HEK293 (cell line): ENCODE measurements around the gene STK10.
A peak's percentile ranks its signal among the peaks of the same experiment; 100 is the strongest.

Experiments
- CTCF ChIA-PET: fragments of 350-600 bp; formaldehyde crosslinking; extraction: SDS; loops from one replicate; lab custom pipeline; 2021; ENCODE audit warnings: antibody characterized with exemption; lab: Yijun Ruan, JAX
- POLR2A ChIA-PET: fragments of 300-600 bp; formaldehyde crosslinking; extraction: SDS; loops from one replicate; lab custom pipeline; 2020; ENCODE audit warnings: antibody characterized with exemption, inconsistent platforms; lab: Yijun Ruan, JAX
- H3K27ac ChIP-seq: fragments of 200-500 bp; sonication (Bioruptor generic); 2 replicates; pipeline ENCODE4 v1.5.1; 2014; ENCODE audit warnings: low read depth, low read length, control low read depth, inconsistent platforms; ENCODE audit errors: extremely low read depth
- H3K36me3 ChIP-seq, 2 experiments: fragments of 200-500 bp in 1 of 2; sonication (Bioruptor generic) in 1 of 2; 1 replicate in 1 of 2; 2 replicates in 1 of 2; pipeline ENCODE4 v1.5.1; 2014 to 2017; ENCODE audit warnings: inconsistent platforms in 2 of 2, low read length in 2 of 2; ENCODE audit not compliant: control insufficient read depth in 2 of 2, insufficient read depth in 1 of 2
- H3K4me1 ChIP-seq: fragments of 200-500 bp; sonication (Bioruptor generic); 2 replicates; pipeline ENCODE4 v1.5.1; 2014; ENCODE audit warnings: mild to moderate bottlenecking, low read length, inconsistent platforms; ENCODE audit not compliant: control insufficient read depth, insufficient read depth
- H3K4me3 ChIP-seq: 2 replicates; pipeline ENCODE4 v1.5.1; 2011; ENCODE audit warnings: low read depth, mild to moderate bottlenecking, control low read depth, low read length, moderate library complexity
- H3K9me3 ChIP-seq: fragments of 200-500 bp; sonication (Bioruptor generic); 2 replicates; pipeline ENCODE4 v1.5.1; 2014; ENCODE audit warnings: low read depth, low read length, inconsistent platforms; ENCODE audit not compliant: control insufficient read depth, insufficient read depth
- EGR2 ChIP-seq: fragments of 450-650 bp; formaldehyde crosslinking; IDR thresholded peaks from 2 replicates; pipeline ENCODE4 v1.5.1; 2016; ENCODE audit warnings: low read depth, missing biosample characterization, missing genetic modification characterization
- ZFHX2 ChIP-seq: fragments of 450-650 bp; formaldehyde crosslinking; conservative IDR thresholded peaks from 2 replicates; pipeline ENCODE4 v1.5.1; 2016; ENCODE audit warnings: missing biosample characterization, missing genetic modification characterization
- ZIC2 ChIP-seq: fragments of 450-650 bp; formaldehyde crosslinking; IDR thresholded peaks from 2 replicates; pipeline ENCODE4 v1.5.1; 2016; ENCODE audit warnings: missing biosample characterization, missing genetic modification characterization
- TF ChIP-seq, protein P1 (sequence below): fragments of 450-650 bp; formaldehyde crosslinking; IDR thresholded peaks from 2 replicates; pipeline ENCODE4 v1.5.1; 2016; ENCODE audit warnings: missing biosample characterization, missing genetic modification characterization
- TF ChIP-seq, protein P2 (sequence below): fragments of 450-650 bp; formaldehyde crosslinking; IDR thresholded peaks from 2 replicates; pipeline ENCODE4 v1.5.1; 2016; ENCODE audit warnings: missing biosample characterization, missing genetic modification characterization, low read depth
- TF ChIP-seq, protein P3 (sequence below): fragments of 450-650 bp; formaldehyde crosslinking; IDR thresholded peaks from 2 replicates; pipeline ENCODE4 v1.5.1; 2016; ENCODE audit warnings: missing biosample characterization, missing genetic modification characterization
- TF ChIP-seq, protein P4 (sequence below): fragments of 450-650 bp; formaldehyde crosslinking; IDR thresholded peaks from 2 replicates; pipeline ENCODE4 v1.5.1; 2016; ENCODE audit warnings: missing biosample characterization, missing genetic modification characterization
- TF ChIP-seq, protein P5 (sequence below): fragments of 450-650 bp; formaldehyde crosslinking; IDR thresholded peaks from 2 replicates; pipeline ENCODE4 v1.5.1; 2016; ENCODE audit warnings: missing biosample characterization, missing genetic modification characterization

The STK10 gene

DNA sequence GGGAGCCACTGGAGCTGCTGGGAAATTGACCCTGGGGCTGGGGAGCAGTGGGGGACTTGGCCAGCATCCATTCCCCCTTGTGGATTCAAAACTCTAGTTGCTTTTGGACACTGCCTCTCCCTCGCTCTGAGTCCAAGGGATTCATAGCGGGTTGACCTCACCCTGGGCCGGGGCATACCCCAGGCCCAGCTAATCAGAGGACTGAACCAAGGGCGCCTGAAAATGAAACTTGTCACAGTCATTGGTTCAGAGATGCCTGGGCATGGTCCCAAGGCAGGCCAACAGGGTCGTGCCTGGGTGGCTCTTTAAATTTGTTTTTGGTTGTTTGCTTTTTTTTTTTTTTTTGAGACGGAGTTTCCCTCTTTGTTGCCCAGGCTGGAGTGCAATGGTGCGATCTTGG, 22.6 kb downstream of the STK10 start:
- POLR2A ChIA-PET, result no interaction called here
- H3K36me3 ChIP-seq, result no peaks in the 10 kb centered on the region
- no peaks in the 10 kb centered on the region for H3K4me1 ChIP-seq
- no peaks in the 10 kb centered on the region for H3K9me3 ChIP-seq
- TF ChIP-seq, protein P1, sequence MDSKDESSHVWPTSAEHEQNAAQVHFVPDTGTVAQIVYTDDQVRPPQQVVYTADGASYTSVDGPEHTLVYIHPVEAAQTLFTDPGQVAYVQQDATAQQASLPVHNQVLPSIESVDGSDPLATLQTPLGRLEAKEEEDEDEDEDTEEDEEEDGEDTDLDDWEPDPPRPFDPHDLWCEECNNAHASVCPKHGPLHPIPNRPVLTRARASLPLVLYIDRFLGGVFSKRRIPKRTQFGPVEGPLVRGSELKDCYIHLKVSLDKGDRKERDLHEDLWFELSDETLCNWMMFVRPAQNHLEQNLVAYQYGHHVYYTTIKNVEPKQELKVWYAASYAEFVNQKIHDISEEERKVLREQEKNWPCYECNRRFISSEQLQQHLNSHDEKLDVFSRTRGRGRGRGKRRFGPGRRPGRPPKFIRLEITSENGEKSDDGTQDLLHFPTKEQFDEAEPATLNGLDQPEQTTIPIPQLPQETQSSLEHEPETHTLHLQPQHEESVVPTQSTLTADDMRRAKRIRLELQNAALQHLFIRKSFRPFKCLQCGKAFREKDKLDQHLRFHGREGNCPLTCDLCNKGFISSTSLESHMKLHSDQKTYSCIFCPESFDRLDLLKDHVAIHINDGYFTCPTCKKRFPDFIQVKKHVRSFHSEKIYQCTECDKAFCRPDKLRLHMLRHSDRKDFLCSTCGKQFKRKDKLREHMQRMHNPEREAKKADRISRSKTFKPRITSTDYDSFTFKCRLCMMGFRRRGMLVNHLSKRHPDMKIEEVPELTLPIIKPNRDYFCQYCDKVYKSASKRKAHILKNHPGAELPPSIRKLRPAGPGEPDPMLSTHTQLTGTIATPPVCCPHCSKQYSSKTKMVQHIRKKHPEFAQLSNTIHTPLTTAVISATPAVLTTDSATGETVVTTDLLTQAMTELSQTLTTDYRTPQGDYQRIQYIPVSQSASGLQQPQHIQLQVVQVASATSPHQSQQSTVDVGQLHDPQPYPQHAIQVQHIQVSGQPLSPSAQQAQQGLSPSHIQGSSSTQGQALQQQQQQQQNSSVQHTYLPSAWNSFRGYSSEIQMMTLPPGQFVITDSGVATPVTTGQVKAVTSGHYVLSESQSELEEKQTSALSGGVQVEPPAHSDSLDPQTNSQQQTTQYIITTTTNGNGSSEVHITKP (tag by site-specific recombination), result peak; percentile 25; the same call in 1 of the 2 replicates
- TF ChIP-seq, protein P2, sequence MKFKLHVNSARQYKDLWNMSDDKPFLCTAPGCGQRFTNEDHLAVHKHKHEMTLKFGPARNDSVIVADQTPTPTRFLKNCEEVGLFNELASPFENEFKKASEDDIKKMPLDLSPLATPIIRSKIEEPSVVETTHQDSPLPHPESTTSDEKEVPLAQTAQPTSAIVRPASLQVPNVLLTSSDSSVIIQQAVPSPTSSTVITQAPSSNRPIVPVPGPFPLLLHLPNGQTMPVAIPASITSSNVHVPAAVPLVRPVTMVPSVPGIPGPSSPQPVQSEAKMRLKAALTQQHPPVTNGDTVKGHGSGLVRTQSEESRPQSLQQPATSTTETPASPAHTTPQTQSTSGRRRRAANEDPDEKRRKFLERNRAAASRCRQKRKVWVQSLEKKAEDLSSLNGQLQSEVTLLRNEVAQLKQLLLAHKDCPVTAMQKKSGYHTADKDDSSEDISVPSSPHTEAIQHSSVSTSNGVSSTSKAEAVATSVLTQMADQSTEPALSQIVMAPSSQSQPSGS (tag by site-specific recombination), result no peak
- CTCF ChIA-PET, result no interaction called here
- H3K4me3 ChIP-seq, result no peak overlapping the region
- H3K27ac ChIP-seq, result no peak overlapping the region

DNA sequence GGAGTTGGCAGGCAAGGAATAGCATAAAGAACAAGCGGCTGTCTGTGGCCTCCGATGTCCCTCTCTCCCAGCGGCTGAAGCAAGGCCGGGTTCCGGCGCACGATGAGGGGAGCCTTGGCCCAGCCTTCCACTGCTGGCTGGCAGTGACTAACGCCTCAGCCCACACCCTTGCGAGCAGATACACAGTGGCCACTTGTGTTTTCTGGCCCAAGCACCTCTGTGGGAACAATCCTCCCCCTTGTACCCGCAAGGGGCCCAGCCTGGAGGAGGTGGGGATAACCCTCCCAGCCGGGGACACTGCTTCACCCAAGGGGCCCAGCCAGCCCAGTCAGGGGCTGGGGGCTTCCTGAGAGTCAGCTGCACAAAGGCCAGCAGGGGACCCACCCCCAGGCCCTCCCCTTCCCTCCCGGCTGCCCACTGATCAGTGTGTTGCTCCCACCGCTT, 23.2 kb downstream of the STK10 start:
- CTCF ChIA-PET, result interaction anchor here (0.6 to 1.0 kb wide), 2 partner anchors 24 to 1473 kb away, joined by 3 read pairs; partner anchors contain the start of gene STK10
- Histone ChIP-seq H3K4me1 (no peaks in the 10 kb centered on the region), H3K36me3 (no peaks in the 10 kb centered on the region)
- TF ChIP-seq, protein P3, sequence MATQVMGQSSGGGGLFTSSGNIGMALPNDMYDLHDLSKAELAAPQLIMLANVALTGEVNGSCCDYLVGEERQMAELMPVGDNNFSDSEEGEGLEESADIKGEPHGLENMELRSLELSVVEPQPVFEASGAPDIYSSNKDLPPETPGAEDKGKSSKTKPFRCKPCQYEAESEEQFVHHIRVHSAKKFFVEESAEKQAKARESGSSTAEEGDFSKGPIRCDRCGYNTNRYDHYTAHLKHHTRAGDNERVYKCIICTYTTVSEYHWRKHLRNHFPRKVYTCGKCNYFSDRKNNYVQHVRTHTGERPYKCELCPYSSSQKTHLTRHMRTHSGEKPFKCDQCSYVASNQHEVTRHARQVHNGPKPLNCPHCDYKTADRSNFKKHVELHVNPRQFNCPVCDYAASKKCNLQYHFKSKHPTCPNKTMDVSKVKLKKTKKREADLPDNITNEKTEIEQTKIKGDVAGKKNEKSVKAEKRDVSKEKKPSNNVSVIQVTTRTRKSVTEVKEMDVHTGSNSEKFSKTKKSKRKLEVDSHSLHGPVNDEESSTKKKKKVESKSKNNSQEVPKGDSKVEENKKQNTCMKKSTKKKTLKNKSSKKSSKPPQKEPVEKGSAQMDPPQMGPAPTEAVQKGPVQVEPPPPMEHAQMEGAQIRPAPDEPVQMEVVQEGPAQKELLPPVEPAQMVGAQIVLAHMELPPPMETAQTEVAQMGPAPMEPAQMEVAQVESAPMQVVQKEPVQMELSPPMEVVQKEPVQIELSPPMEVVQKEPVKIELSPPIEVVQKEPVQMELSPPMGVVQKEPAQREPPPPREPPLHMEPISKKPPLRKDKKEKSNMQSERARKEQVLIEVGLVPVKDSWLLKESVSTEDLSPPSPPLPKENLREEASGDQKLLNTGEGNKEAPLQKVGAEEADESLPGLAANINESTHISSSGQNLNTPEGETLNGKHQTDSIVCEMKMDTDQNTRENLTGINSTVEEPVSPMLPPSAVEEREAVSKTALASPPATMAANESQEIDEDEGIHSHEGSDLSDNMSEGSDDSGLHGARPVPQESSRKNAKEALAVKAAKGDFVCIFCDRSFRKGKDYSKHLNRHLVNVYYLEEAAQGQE (tag by site-specific recombination), result no peak
- TF ChIP-seq, protein P4, sequence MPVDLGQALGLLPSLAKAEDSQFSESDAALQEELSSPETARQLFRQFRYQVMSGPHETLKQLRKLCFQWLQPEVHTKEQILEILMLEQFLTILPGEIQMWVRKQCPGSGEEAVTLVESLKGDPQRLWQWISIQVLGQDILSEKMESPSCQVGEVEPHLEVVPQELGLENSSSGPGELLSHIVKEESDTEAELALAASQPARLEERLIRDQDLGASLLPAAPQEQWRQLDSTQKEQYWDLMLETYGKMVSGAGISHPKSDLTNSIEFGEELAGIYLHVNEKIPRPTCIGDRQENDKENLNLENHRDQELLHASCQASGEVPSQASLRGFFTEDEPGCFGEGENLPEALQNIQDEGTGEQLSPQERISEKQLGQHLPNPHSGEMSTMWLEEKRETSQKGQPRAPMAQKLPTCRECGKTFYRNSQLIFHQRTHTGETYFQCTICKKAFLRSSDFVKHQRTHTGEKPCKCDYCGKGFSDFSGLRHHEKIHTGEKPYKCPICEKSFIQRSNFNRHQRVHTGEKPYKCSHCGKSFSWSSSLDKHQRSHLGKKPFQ (tag by site-specific recombination), result no peak
- TF ChIP-seq, protein P5, sequence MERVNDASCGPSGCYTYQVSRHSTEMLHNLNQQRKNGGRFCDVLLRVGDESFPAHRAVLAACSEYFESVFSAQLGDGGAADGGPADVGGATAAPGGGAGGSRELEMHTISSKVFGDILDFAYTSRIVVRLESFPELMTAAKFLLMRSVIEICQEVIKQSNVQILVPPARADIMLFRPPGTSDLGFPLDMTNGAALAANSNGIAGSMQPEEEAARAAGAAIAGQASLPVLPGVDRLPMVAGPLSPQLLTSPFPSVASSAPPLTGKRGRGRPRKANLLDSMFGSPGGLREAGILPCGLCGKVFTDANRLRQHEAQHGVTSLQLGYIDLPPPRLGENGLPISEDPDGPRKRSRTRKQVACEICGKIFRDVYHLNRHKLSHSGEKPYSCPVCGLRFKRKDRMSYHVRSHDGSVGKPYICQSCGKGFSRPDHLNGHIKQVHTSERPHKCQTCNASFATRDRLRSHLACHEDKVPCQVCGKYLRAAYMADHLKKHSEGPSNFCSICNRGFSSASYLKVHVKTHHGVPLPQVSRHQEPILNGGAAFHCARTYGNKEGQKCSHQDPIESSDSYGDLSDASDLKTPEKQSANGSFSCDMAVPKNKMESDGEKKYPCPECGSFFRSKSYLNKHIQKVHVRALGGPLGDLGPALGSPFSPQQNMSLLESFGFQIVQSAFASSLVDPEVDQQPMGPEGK (tag by site-specific recombination), result no peak
- peak; percentile 49; the same call in 1 of the 2 replicates for TF ChIP-seq ZIC2 (tag by site-specific recombination)
- peak; percentile 52 for TF ChIP-seq ZFHX2 (tag by site-specific recombination)
- peak; percentile 48 for TF ChIP-seq EGR2
- TF ChIP-seq, all 188 proteins: peak for 3
- no peaks in the 10 kb centered on the region for H3K9me3 ChIP-seq
- no peak overlapping the region for H3K27ac ChIP-seq
- no peak overlapping the region for H3K4me3 ChIP-seq
- POLR2A ChIA-PET, result no interaction called here
